ENCODE data around the gene LGALS12.

Gene LGALS12

DNA sequence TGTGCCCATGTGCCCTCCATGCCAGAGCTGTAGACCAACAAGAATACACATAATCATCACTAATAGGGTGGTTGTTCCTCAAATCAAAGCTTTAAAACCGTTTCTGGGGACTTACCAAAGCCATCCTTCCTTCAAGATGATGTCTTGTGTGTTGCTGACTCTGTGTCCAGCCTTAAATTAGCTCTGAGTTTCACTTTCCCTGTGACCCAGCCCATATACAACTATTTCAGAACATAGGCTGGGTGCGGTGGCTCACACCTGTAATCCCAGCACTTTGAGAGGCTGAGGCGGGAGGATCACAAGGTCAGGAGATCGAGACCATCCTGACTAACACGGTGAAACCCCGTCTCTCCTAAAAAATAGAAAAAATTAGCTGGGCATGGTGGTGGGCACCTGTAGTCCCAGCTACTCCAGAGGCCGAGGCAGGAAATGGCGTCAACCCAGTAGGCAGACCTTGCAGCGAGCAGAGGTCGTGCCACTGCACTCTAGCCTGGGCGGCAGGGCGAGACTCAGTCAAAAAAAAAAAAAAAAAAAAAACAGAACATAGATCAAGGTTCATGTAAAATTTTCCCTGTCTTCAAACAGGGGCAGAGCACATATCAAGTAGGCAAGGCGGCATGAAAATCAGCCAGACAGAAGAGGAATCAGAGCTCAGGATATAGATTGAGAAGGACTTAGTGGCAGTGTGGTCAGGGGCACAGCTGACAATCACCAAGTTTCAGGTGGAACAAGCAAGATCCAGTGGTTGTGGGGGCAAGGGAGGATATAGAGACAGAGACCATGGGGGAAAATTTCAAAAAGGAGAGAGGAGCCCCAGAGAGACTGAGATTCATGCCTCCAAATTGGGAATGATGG lies 57.5 kb downstream of the LGALS12 start, which contains the start of gene PLAAT2:
Gene PLAAT2 (minus strand): TSS at position 179 of the 855 bp plus-strand sequence. CDS start 55 bp downstream, at position 124.
- no peak for DNase-seq (ENCODE audit: low spot score)

GRCh38 chr11:63564056-63564774 lies 58.3 kb downstream of the LGALS12 start:
- no peak for DNase-seq (ENCODE audit: low spot score)

GRCh38 chr11:63564784-63565350 lies 59.0 kb downstream of the LGALS12 start:
- peak; percentile 89 for DNase-seq (ENCODE audit: low spot score)
